Measurements from ENCODE around the gene ITGAL. TPM values are rescaled to one million over a fixed set of nuclear protein-coding genes. Genes with fewer than 3 reads are reported as not detected.

ITGAL gene
- total RNA-seq, 4 donors from 2014 or later, result 1.3 to 16.5 (median 4.1) TPM

- TF ChIP-seq CTCF (IDR thresholded peaks at IDR 0.05; ENCODE audit: low read depth), result no peak
Measured at GRCh38 chr16:30478766-30479478, 6.4 kb downstream of the ITGAL start.

GRCh38 chr16:30481381-30481780 is 8.8 kb downstream of the ITGAL start:
- no peak for TF ChIP-seq CTCF (IDR thresholded peaks at IDR 0.05; ENCODE audit: low read depth)

- no peak for TF ChIP-seq CTCF (IDR thresholded peaks at IDR 0.05; ENCODE audit: low read depth)
Measured at GRCh38 chr16:30482366-30482765, 9.8 kb downstream of the ITGAL start.

- no peak for TF ChIP-seq CTCF (IDR thresholded peaks at IDR 0.05; ENCODE audit: low read depth)
Measured at GRCh38 chr16:30484887-30485286, 12.3 kb downstream of the ITGAL start.

- no peak for TF ChIP-seq CTCF (IDR thresholded peaks at IDR 0.05; ENCODE audit: low read depth)
Measured at GRCh38 chr16:30485818-30486436, 13.4 kb downstream of the ITGAL start.

- TF ChIP-seq CTCF (IDR thresholded peaks at IDR 0.05; ENCODE audit: low read depth), result no peak
Measured at GRCh38 chr16:30488764-30489605, 16.4 kb downstream of the ITGAL start.

- no peak for TF ChIP-seq CTCF (IDR thresholded peaks at IDR 0.05; ENCODE audit: low read depth)
Measured at GRCh38 chr16:30490210-30490609, 17.7 kb downstream of the ITGAL start.

All from subcutaneous adipose tissue (tissue), 4 donors.